H9 (cell line): ENCODE results near the gene OR10A7. TPM values are rescaled to one million over a fixed set of nuclear protein-coding genes. Genes with fewer than 3 reads are reported as not detected.

ENCODE experiments used
- DNase-seq: peaks from one replicate; pipeline ENCODE4 v3.0.0-alpha.2; 2017
- H2AFZ ChIP-seq: one replicate; pipeline ENCODE4 v1.6.1; 2013; ENCODE audit warnings: mild to moderate bottlenecking, low read length, control low read depth, moderate library complexity
- H2AK5ac ChIP-seq: 2 replicates; pipeline ENCODE4 v1.6.1; 2013; ENCODE audit warnings: low read length, control low read depth, mixed read lengths; ENCODE audit not compliant: insufficient read length
- H2BK120ac ChIP-seq: one replicate; pipeline ENCODE4 v1.6.1; 2013; ENCODE audit warnings: low read depth, mild to moderate bottlenecking, low read length, control low read depth, inconsistent platforms; ENCODE audit not compliant: poor library complexity, severe bottlenecking
- H2BK12ac ChIP-seq: 2 replicates; pipeline ENCODE4 v1.6.1; 2013; ENCODE audit warnings: low read length, control low read depth, mixed read lengths, low read depth; ENCODE audit not compliant: insufficient read length
- H2BK15ac ChIP-seq: 2 replicates; pipeline ENCODE4 v1.6.1; 2013; ENCODE audit warnings: low read depth, low read length, control low read depth
- H2BK20ac ChIP-seq: one replicate; pipeline ENCODE4 v1.6.1; 2013; ENCODE audit warnings: low read depth, mild to moderate bottlenecking, low read length, control low read depth, inconsistent platforms; ENCODE audit not compliant: poor library complexity, severe bottlenecking
- H2BK5ac ChIP-seq: 2 replicates; pipeline ENCODE4 v1.6.1; 2013; ENCODE audit warnings: low read length, control low read depth, mixed read lengths; ENCODE audit not compliant: insufficient read length
- H3K14ac ChIP-seq: 2 replicates; pipeline ENCODE4 v1.6.1; 2013; ENCODE audit warnings: low read length, control low read depth; ENCODE audit not compliant: insufficient read depth
- H3K18ac ChIP-seq: 2 replicates; pipeline ENCODE4 v1.6.1; 2013; ENCODE audit warnings: low read depth, mild to moderate bottlenecking, mixed read lengths, low read length, control low read depth; ENCODE audit not compliant: insufficient read length
- H3K23ac ChIP-seq: 2 replicates; pipeline ENCODE4 v1.6.1; 2013; ENCODE audit warnings: low read length, control low read depth, mixed read lengths, low read depth; ENCODE audit not compliant: insufficient read length
- H3K23me2 ChIP-seq: 2 replicates; pipeline ENCODE4 v1.6.1; 2013; ENCODE audit warnings: low read depth, mild to moderate bottlenecking, mixed read lengths, low read length, control low read depth; ENCODE audit not compliant: insufficient read length, poor library complexity, severe bottlenecking
- H3K27ac ChIP-seq: 2 replicates; pipeline ENCODE4 v1.5.1; 2013; ENCODE audit warnings: low read length, control low read depth, mixed read lengths, low read depth; ENCODE audit not compliant: insufficient read length
- H3K27me3 ChIP-seq: 2 replicates; pipeline ENCODE4 v1.6.1; 2013; ENCODE audit warnings: low read length, control low read depth, inconsistent platforms; ENCODE audit not compliant: insufficient read depth
- H3K4ac ChIP-seq: 2 replicates; pipeline ENCODE4 v1.6.1; 2013; ENCODE audit warnings: low read depth, mild to moderate bottlenecking, control low read depth, inconsistent platforms, low read length, moderate library complexity
- H3K4me1 ChIP-seq: 2 replicates; pipeline ENCODE4 v1.6.1; 2013; ENCODE audit warnings: low read length, control low read depth, inconsistent platforms; ENCODE audit not compliant: insufficient read depth
- H3K4me2 ChIP-seq: 2 replicates; pipeline ENCODE4 v1.6.1; 2013; ENCODE audit warnings: low read length, control low read depth, mixed read lengths; ENCODE audit not compliant: insufficient read length, insufficient read depth
- H3K56ac ChIP-seq: 2 replicates; pipeline ENCODE4 v1.6.1; 2013; ENCODE audit warnings: low read depth, mild to moderate bottlenecking, mixed read lengths, low read length, control low read depth; ENCODE audit not compliant: insufficient read length
- H3K79me1 ChIP-seq: 2 replicates; pipeline ENCODE4 v1.6.1; 2013; ENCODE audit warnings: low read depth, mild to moderate bottlenecking, moderate library complexity, low read length, control low read depth, inconsistent platforms; ENCODE audit not compliant: insufficient read depth, poor library complexity, severe bottlenecking
- H3K79me2 ChIP-seq: 2 replicates; pipeline ENCODE4 v1.6.1; 2013; ENCODE audit warnings: low read length, control low read depth, inconsistent platforms; ENCODE audit not compliant: insufficient read depth
- H3K9ac ChIP-seq: 2 replicates; pipeline ENCODE4 v1.6.1; 2013; ENCODE audit warnings: low read length, control low read depth, mixed read lengths; ENCODE audit not compliant: insufficient read length; ENCODE audit errors: extremely low read depth
- H3K9me3 ChIP-seq: one replicate; pipeline ENCODE4 v1.6.1; 2013; ENCODE audit warnings: low read depth, low read length, inconsistent platforms; ENCODE audit not compliant: control insufficient read depth
- H3T11ph ChIP-seq: one replicate; pipeline ENCODE4 v1.6.1; 2013; ENCODE audit warnings: mild to moderate bottlenecking, low read length, control low read depth, inconsistent platforms
- H4K20me1 ChIP-seq: one replicate; pipeline ENCODE4 v1.6.1; 2013; ENCODE audit not compliant: control insufficient read depth, insufficient read length, insufficient read depth
- H4K5ac ChIP-seq: 2 replicates; pipeline ENCODE4 v1.6.1; 2013; ENCODE audit warnings: low read depth, mild to moderate bottlenecking, mixed read lengths, low read length, control low read depth; ENCODE audit not compliant: insufficient read length
- H4K8ac ChIP-seq: replicated peaks from 2 replicates; pipeline ENCODE4 v1.6.1; 2013; ENCODE audit warnings: low read length, control low read depth, mixed read lengths, low read depth; ENCODE audit not compliant: insufficient read length
- H4K91ac ChIP-seq: 2 replicates; pipeline ENCODE4 v1.6.1; 2013; ENCODE audit warnings: low read depth, mild to moderate bottlenecking, moderate library complexity, mixed read lengths, low read length, control low read depth; ENCODE audit not compliant: insufficient read length
- H3K27ac Mint-ChIP-seq, 3 experiments: 2 replicates in 2 of 3; 3 replicates in 1 of 3; pipeline ENCODE4 v1.8.0; 2020 to 2021; ENCODE audit warnings: mixed read lengths in 3 of 3, mild to moderate bottlenecking in 1 of 3, moderate library complexity in 1 of 3
- H3K27me3 Mint-ChIP-seq: 2 replicates; pipeline ENCODE4 v1.8.0; 2021; ENCODE audit warnings: low read depth, mild to moderate bottlenecking, moderate library complexity, mixed read lengths
- H3K36me3 Mint-ChIP-seq, 3 experiments: 2 replicates in 2 of 3; 3 replicates in 1 of 3; pipeline ENCODE4 v1.8.0; 2020 to 2021; ENCODE audit warnings: low read depth in 3 of 3, mixed read lengths in 3 of 3; ENCODE audit not compliant: insufficient read depth in 1 of 3
- H3K4me1 Mint-ChIP-seq, 2 experiments: 2 replicates each; pipeline ENCODE4 v1.8.0; 2020; ENCODE audit warnings: mixed read lengths in 2 of 2
- H3K4me3 Mint-ChIP-seq, 2 experiments: 2 replicates in 1 of 2; 3 replicates in 1 of 2; pipeline ENCODE4 v1.8.0; 2020 to 2021; ENCODE audit warnings: mild to moderate bottlenecking in 2 of 2, mixed read lengths in 2 of 2, moderate library complexity in 1 of 2
- H3K9me3 Mint-ChIP-seq, 2 experiments: 2 replicates in 1 of 2; 3 replicates in 1 of 2; pipeline ENCODE4 v1.8.0; 2020; ENCODE audit warnings: mild to moderate bottlenecking in 2 of 2, mixed read lengths in 2 of 2, moderate library complexity in 1 of 2
- CTCF ChIP-seq: fragments of 200-600 bp; sonication (generic); conservative IDR thresholded peaks from 3 replicates; pipeline ENCODE4 v1.8.0; 2021; ENCODE audit warnings: antibody characterized with exemption, mild to moderate bottlenecking
- WGBS: extraction: QIAGEN DNeasy Blood & Tissue Kit; methylation state at CpG from one replicate; pipeline ENCODE4 v1.1.7; 2013; ENCODE audit warnings: missing lambda C conversion rate, low lambda C conversion rate, mixed read lengths; ENCODE audit not compliant: insufficient read length; ENCODE audit errors: extremely low coverage; 5-methylcytosine and 5-hydroxymethylcytosine counted together
- long read RNA-seq: library from polyadenylated mRNA; unstranded; transcript quantifications from one replicate; pipeline ENCODE4 v2.0.0, GENCODE V29; 2020
- total RNA-seq: library from RNA; stranded (reverse); gene quantifications from 2 replicates; pipeline ENCODE4 v1.2.1, GENCODE V29; 2021

OR10A7 gene
- not detected in 2 replicates for total RNA-seq
- long read RNA-seq, result 0 reads

- no CpG with 5 or more reads among the region's 2 CpGs for WGBS
- no peak within 1 kb of the TSS for H3K18ac ChIP-seq
- no peak within 1 kb of the TSS for H2BK120ac ChIP-seq
- no peaks in the 10 kb centered on the region for H3K79me1 ChIP-seq
- H3K9ac ChIP-seq, result no peak within 1 kb of the TSS
- no peak within 1 kb of the TSS for H2BK20ac ChIP-seq
- no peaks in the 10 kb centered on the region for H3K79me2 ChIP-seq
- H3K23ac ChIP-seq, result no peak within 1 kb of the TSS
- H4K20me1 ChIP-seq, result no peaks in the 10 kb centered on the region
- H3K27ac Mint-ChIP-seq, result no peak within 1 kb of the TSS; a peak in 1 of 7 replicates
- no peaks in the 10 kb centered on the region for H3K27me3 Mint-ChIP-seq
- H2AFZ ChIP-seq, result no peak within 1 kb of the TSS
- H3K9me3 Mint-ChIP-seq, result no peaks in the 10 kb centered on the region
- H2BK12ac ChIP-seq, result no peak within 1 kb of the TSS
- no peak for DNase-seq
- no peaks in the 10 kb centered on the region for H3K9me3 ChIP-seq
- no peaks in the 10 kb centered on the region for H3K23me2 ChIP-seq
- H3K27ac ChIP-seq, result no peak within 1 kb of the TSS
- H3K14ac ChIP-seq, result no peak within 1 kb of the TSS
- no peak within 1 kb of the TSS for H3T11ph ChIP-seq
- H3K27me3 ChIP-seq, result no peaks in the 10 kb centered on the region
- no peak within 1 kb of the TSS for H4K91ac ChIP-seq
- TF ChIP-seq CTCF, result no peak
- no peaks in the 10 kb centered on the region for H3K4me1 Mint-ChIP-seq
- no peak within 1 kb of the TSS for H2BK15ac ChIP-seq
- H4K8ac ChIP-seq, result no peak within 1 kb of the TSS
- H3K4me3 Mint-ChIP-seq, result no peak within 1 kb of the TSS
- H3K4me2 ChIP-seq, result no peak within 1 kb of the TSS
- no peak within 1 kb of the TSS for H4K5ac ChIP-seq
- H2BK5ac ChIP-seq, result no peak within 1 kb of the TSS
- H3K4ac ChIP-seq, result no peak within 1 kb of the TSS
- no peaks in the 10 kb centered on the region for H3K4me1 ChIP-seq
- no peak within 1 kb of the TSS for H2AK5ac ChIP-seq
- no peaks in the 10 kb centered on the region for H3K36me3 Mint-ChIP-seq
- H3K56ac ChIP-seq, result no peak within 1 kb of the TSS
Observed at GRCh38 chr12:55220725-55221124, at the start of gene OR10A7. TSS of gene OR10A7 (plus strand) at chr12:55221025. CDS start at chr12:55221025, 0 bp downstream.
